ENCODE measurements around the gene RNF135. TPM values are rescaled to one million over a fixed set of nuclear protein-coding genes. Genes with fewer than 3 reads are reported as not detected.

Gene RNF135
- total RNA-seq, 1 donor from 2014 or later: 5.6 TPM

DNA sequence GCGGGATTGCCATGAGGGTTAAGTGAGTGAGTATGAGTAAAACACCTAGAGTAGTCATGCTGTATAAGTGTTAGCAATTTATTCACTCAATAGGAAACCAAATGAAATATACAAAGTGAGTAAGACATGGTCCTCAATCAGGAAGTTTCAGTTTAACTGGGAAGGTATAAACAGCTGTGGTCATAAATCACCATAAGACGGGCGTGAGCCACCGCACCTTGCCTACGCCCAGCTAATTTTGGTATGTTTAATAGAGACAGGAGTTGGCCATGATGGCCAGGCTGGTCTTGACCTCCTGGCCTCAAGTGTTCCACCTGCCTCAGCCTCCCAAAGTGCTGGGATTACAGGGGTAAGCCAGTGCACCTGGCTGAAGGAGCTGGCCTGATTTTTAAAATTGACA lies 27.0 kb downstream of the RNF135 start:
- H3K27ac ChIP-seq (ENCODE audit: low read depth, low read length): no peak overlapping the region
- no peaks in the 10 kb centered on the region for H4K20me1 ChIP-seq (ENCODE audit: insufficient read depth, low read length)
- no peaks in the 10 kb centered on the region for H3K9me3 ChIP-seq (ENCODE audit: insufficient read depth, low read depth, low read length)
- H3K4me1 Mint-ChIP-seq (ENCODE audit: low read depth, unreplicated experiment): no peaks in the 10 kb centered on the region
- no peaks in the 10 kb centered on the region for H3K27me3 Mint-ChIP-seq (ENCODE audit: low read depth, unreplicated experiment)
- H3K27me3 ChIP-seq (ENCODE audit: insufficient read depth, low read length): no peaks in the 10 kb centered on the region
- no peaks in the 10 kb centered on the region for H3K79me2 ChIP-seq (ENCODE audit: insufficient read depth, low read length)
- no peaks in the 10 kb centered on the region for H3K9me3 Mint-ChIP-seq (ENCODE audit: unreplicated experiment)
- H3K4me1 ChIP-seq (ENCODE audit: insufficient read depth, low read length): no peaks in the 10 kb centered on the region
- no peak overlapping the region for H2AFZ ChIP-seq (ENCODE audit: low read depth, low read length)
- H3K36me3 ChIP-seq (ENCODE audit: insufficient read depth, low read length): peaks cover 12% of the 10 kb centered on the region
- no peak for DNase-seq (ENCODE audit: low read depth)
- no peak overlapping the region for H3K27ac Mint-ChIP-seq (ENCODE audit: unreplicated experiment)
- no peak overlapping the region for H3K4me3 Mint-ChIP-seq (ENCODE audit: unreplicated experiment)
- TF ChIP-seq CTCF (IDR thresholded peaks at IDR 0.05; ENCODE audit: insufficient read depth, low read depth, low read length) (no peak), EZH2 (IDR thresholded peaks at IDR 0.05; ENCODE audit: insufficient read depth, low read length) (no peak)
- H3K36me3 Mint-ChIP-seq (ENCODE audit: low read depth, unreplicated experiment): peaks cover 23% of the 10 kb centered on the region
- no peak overlapping the region for H3K4me2 ChIP-seq (ENCODE audit: low read length)
- H3K4me3 ChIP-seq (ENCODE audit: insufficient read depth, low read depth, low read length): no peak overlapping the region
- no peak overlapping the region for H3K9ac ChIP-seq (ENCODE audit: low read length)
- no peak for FAIRE-seq

DNA sequence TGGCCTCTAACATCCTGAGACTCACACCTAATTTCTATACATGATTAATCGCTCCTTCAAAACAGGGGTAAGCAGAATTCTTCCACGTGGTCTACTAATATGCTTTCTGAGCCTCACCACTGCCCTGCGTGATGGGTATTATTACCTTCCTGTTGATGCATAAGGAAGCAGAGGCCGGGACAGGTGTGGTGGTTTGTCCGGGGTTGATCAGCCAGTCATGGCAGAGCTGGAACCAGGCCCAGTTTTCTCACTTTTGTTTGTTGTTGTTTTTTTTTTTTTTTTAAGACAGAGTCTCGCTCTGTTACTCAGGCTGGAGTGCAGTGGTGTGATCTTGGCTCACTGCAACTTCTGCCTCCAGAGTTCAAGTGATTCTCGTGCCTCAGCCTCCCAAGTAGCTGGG lies 31.2 kb downstream of the RNF135 start:
- Histone ChIP-seq H3K4me3 (ENCODE audit: insufficient read depth, low read depth, low read length) (no peak overlapping the region), H3K79me2 (ENCODE audit: insufficient read depth, low read length) (no peaks in the 10 kb centered on the region), H3K4me2 (ENCODE audit: low read length) (no peak overlapping the region), H3K9me3 (ENCODE audit: insufficient read depth, low read depth, low read length) (no peaks in the 10 kb centered on the region), H3K9ac (ENCODE audit: low read length) (no peak overlapping the region), H3K27me3 (ENCODE audit: insufficient read depth, low read length) (no peaks in the 10 kb centered on the region), H4K20me1 (ENCODE audit: insufficient read depth, low read length) (no peaks in the 10 kb centered on the region), H3K27ac (ENCODE audit: low read depth, low read length) (no peak overlapping the region), H3K4me1 (ENCODE audit: insufficient read depth, low read length) (no peaks in the 10 kb centered on the region), H2AFZ (ENCODE audit: low read depth, low read length) (no peak overlapping the region), H3K36me3 (ENCODE audit: insufficient read depth, low read length) (peaks cover 12% of the 10 kb centered on the region)
- TF ChIP-seq EZH2 (IDR thresholded peaks at IDR 0.05; ENCODE audit: insufficient read depth, low read length): no peak
- no peak for TF ChIP-seq CTCF (IDR thresholded peaks at IDR 0.05; ENCODE audit: insufficient read depth, low read depth, low read length)
- DNase-seq (ENCODE audit: low read depth): no peak
- Mint-ChIP-seq H3K27ac (ENCODE audit: unreplicated experiment) (no peak overlapping the region), H3K4me1 (ENCODE audit: low read depth, unreplicated experiment) (no peaks in the 10 kb centered on the region), H3K27me3 (ENCODE audit: low read depth, unreplicated experiment) (no peaks in the 10 kb centered on the region), H3K9me3 (ENCODE audit: unreplicated experiment) (no peaks in the 10 kb centered on the region), H3K4me3 (ENCODE audit: unreplicated experiment) (no peak overlapping the region), H3K36me3 (ENCODE audit: low read depth, unreplicated experiment) (peaks cover 24% of the 10 kb centered on the region)
- no peak for FAIRE-seq

DNA sequence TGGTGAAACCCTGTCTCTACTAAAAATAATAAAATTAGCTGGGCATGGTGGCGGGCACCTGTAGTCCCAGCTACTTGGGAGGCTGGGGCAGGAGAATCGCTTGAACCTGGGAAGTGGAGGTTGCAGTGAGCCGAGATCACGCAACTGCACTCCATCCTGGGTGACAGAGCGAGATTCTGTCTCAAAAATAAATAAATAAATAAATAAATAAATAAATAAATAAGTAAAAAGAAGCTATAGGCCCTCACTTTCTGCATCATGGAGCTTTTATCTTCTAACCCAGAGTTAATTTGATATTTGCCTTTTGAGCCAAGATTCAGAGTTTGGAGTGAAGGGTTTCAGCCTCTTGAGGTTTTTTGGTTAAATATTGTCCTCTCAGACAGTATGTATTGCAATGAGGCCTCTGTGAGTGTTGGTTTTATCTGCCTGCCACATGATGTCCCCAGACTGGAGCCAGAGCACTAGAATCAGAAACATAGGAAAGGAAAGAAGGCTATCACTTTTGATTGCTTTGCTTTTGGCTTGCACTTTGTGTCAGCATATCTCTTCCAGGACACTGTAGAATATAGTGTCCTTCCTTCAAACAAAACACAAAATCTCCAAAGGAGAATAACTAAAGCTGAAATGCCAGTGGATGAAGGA lies 32.5 kb downstream of the RNF135 start:
- H3K9me3 ChIP-seq (ENCODE audit: insufficient read depth, low read depth, low read length): no peaks in the 10 kb centered on the region
- FAIRE-seq (no peak), DNase-seq (ENCODE audit: low read depth) (no peak)
- H3K27ac ChIP-seq (ENCODE audit: low read depth, low read length): no peak overlapping the region
- H3K27me3 Mint-ChIP-seq (ENCODE audit: low read depth, unreplicated experiment): no peaks in the 10 kb centered on the region
- H3K27me3 ChIP-seq (ENCODE audit: insufficient read depth, low read length): no peaks in the 10 kb centered on the region
- peaks cover 3% of the 10 kb centered on the region for H3K4me1 Mint-ChIP-seq (ENCODE audit: low read depth, unreplicated experiment)
- H3K4me3 ChIP-seq (ENCODE audit: insufficient read depth, low read depth, low read length): no peak overlapping the region
- H3K9me3 Mint-ChIP-seq (ENCODE audit: unreplicated experiment): no peaks in the 10 kb centered on the region
- no peaks in the 10 kb centered on the region for H3K4me1 ChIP-seq (ENCODE audit: insufficient read depth, low read length)
- H3K79me2 ChIP-seq (ENCODE audit: insufficient read depth, low read length): no peaks in the 10 kb centered on the region
- peaks cover 12% of the 10 kb centered on the region for H3K36me3 ChIP-seq (ENCODE audit: insufficient read depth, low read length)
- H4K20me1 ChIP-seq (ENCODE audit: insufficient read depth, low read length): no peaks in the 10 kb centered on the region
- H2AFZ ChIP-seq (ENCODE audit: low read depth, low read length): no peak overlapping the region
- H3K27ac Mint-ChIP-seq (ENCODE audit: unreplicated experiment): no peak overlapping the region
- no peak overlapping the region for H3K4me3 Mint-ChIP-seq (ENCODE audit: unreplicated experiment)
- no peak overlapping the region for H3K4me2 ChIP-seq (ENCODE audit: low read length)
- TF ChIP-seq EZH2 (IDR thresholded peaks at IDR 0.05; ENCODE audit: insufficient read depth, low read length) (no peak), CTCF (IDR thresholded peaks at IDR 0.05; ENCODE audit: insufficient read depth, low read depth, low read length) (no peak)
- peaks cover 16% of the 10 kb centered on the region for H3K36me3 Mint-ChIP-seq (ENCODE audit: low read depth, unreplicated experiment)
- H3K9ac ChIP-seq (ENCODE audit: low read length): no peak overlapping the region
